GM10847 (cell line): ENCODE data around the gene ALKBH6.

Experiments used
- POLR2A ChIP-seq: IDR thresholded peaks from 2 replicates; pipeline ENCODE4 v1.6.1; 2011; ENCODE audit not compliant: insufficient read length; ENCODE audit errors: extremely low read depth

ALKBH6 gene

GRCh38 chr19:35987571-35987896, 26.5 kb downstream of the ALKBH6 start:
- TF ChIP-seq POLR2A, result no peak

GRCh38 chr19:35986664-35987570, 27.1 kb downstream of the ALKBH6 start:
- no peak for TF ChIP-seq POLR2A

GRCh38 chr19:35986111-35986510, 27.9 kb downstream of the ALKBH6 start:
- no peak for TF ChIP-seq POLR2A

- no peak for TF ChIP-seq POLR2A
Observed at GRCh38 chr19:35983177-35983576, 30.8 kb downstream of the ALKBH6 start.

GRCh38 chr19:35978832-35979365, 35.1 kb downstream of the ALKBH6 start:
- TF ChIP-seq POLR2A, result no peak

- TF ChIP-seq POLR2A, result no peak
Observed at GRCh38 chr19:35978271-35978670, 35.7 kb downstream of the ALKBH6 start.

- no peak for TF ChIP-seq POLR2A
Observed at GRCh38 chr19:35977446-35978222, 36.4 kb downstream of the ALKBH6 start.

GRCh38 chr19:35975608-35976214, 38.3 kb downstream of the ALKBH6 start:
- TF ChIP-seq POLR2A, result no peak

- TF ChIP-seq POLR2A, result no peak
Observed at GRCh38 chr19:35973487-35973886, 40.5 kb downstream of the ALKBH6 start.

GRCh38 chr19:35966771-35967170, 47.2 kb downstream of the ALKBH6 start:
- TF ChIP-seq POLR2A, result no peak

GRCh38 chr19:35963514-35963913, 50.5 kb downstream of the ALKBH6 start:
- no peak for TF ChIP-seq POLR2A

- TF ChIP-seq POLR2A, result no peak
Observed at GRCh38 chr19:35960432-35960972, 53.5 kb downstream of the ALKBH6 start.

GRCh38 chr19:35959968-35960320, 54.1 kb downstream of the ALKBH6 start:
- TF ChIP-seq POLR2A, result no peak
